H1 (cell line): ENCODE data around the gene TSN. TPM values are rescaled to one million over a fixed set of nuclear protein-coding genes. Genes with fewer than 3 reads are reported as not detected.

Experiments used
- CTCF ChIA-PET: fragments of 300-600 bp; sonication (Branson Sonifier 250); formaldehyde crosslinking; loops from one replicate; lab custom pipeline; 2021; ENCODE audit not compliant: partially characterized antibody; lab: Charles Lee
- POLR2A ChIA-PET: fragments of 300-600 bp; sonication (Branson Sonifier 250); formaldehyde crosslinking; loops from one replicate; lab custom pipeline; 2021; ENCODE audit warnings: inconsistent platforms; ENCODE audit not compliant: partially characterized antibody; lab: Charles Lee
- DNase-seq, 2 experiments: peaks; one replicate each; pipeline versions ENCODE4 v3.0.0 to v3.0.0-alpha.2; 2010 to 2022; ENCODE audit warnings: low spot score in 2 of 2, low read depth in 1 of 2, mixed read lengths in 1 of 2
- FAIRE-seq: peaks from 2 replicates; lab custom pipeline; 2011; peaks lifted over from hg19 to GRCh38; lab: Jason Lieb, UNC
- H2AFZ ChIP-seq: 2 replicates; pipeline ENCODE4 v1.8.1; 2012; ENCODE audit warnings: low read length, inconsistent platforms
- H2AK5ac ChIP-seq: 2 replicates; pipeline ENCODE4 v1.6.1; 2013; ENCODE audit warnings: low read depth, low read length
- H2BK120ac ChIP-seq: replicated peaks from 2 replicates; pipeline ENCODE3; 2013; ENCODE audit warnings: low read depth, low read length, inconsistent platforms
- H2BK12ac ChIP-seq: 2 replicates; pipeline ENCODE4 v1.6.1; 2013; ENCODE audit warnings: low read depth, low read length
- H2BK15ac ChIP-seq: 2 replicates; pipeline ENCODE4 v1.6.1; 2013; ENCODE audit warnings: low read length
- H2BK20ac ChIP-seq: 2 replicates; pipeline ENCODE4 v1.6.1; 2013; ENCODE audit warnings: low read length
- H2BK5ac ChIP-seq: 2 replicates; pipeline ENCODE4 v1.6.1; 2013; ENCODE audit warnings: low read depth, low read length
- H3K14ac ChIP-seq: 2 replicates; pipeline ENCODE4 v1.6.1; 2013; ENCODE audit warnings: inconsistent platforms; ENCODE audit not compliant: insufficient read length
- H3K18ac ChIP-seq: 2 replicates; pipeline ENCODE4 v1.6.1; 2013; ENCODE audit warnings: low read length; ENCODE audit errors: extremely low read depth
- H3K23ac ChIP-seq: 2 replicates; pipeline ENCODE4 v1.6.1; 2013; ENCODE audit warnings: inconsistent platforms; ENCODE audit not compliant: insufficient read length
- H3K23me2 ChIP-seq: 2 replicates; pipeline ENCODE4 v1.6.1; 2013; ENCODE audit warnings: low read depth, low read length
- H3K27ac ChIP-seq: 2 replicates; pipeline ENCODE4 v1.6.1; 2011; ENCODE audit warnings: low read depth, low read length, inconsistent platforms
- H3K27me3 ChIP-seq, 4 experiments: replicated peaks in 1 of 4; 1 replicate in 1 of 4; 2 replicates in 3 of 4; pipeline versions ENCODE4 v1.6.1 to v1.8.1; 2011 to 2013; ENCODE audit warnings: low read length in 3 of 4, mild to moderate bottlenecking in 3 of 4, inconsistent platforms in 2 of 4, mixed read lengths in 2 of 4, moderate library complexity in 1 of 4; ENCODE audit not compliant: control insufficient read depth in 3 of 4, insufficient read depth in 3 of 4; ENCODE audit errors: extremely low read depth in 1 of 4
- H3K36me3 ChIP-seq, 4 experiments: 2 replicates each; pipeline versions ENCODE4 v1.6.1 to v1.8.1; 2011 to 2013; ENCODE audit warnings: mild to moderate bottlenecking in 4 of 4, low read length in 3 of 4, moderate library complexity in 2 of 4, control low read depth in 1 of 4, inconsistent platforms in 1 of 4; ENCODE audit not compliant: insufficient read depth in 4 of 4, control insufficient read depth in 2 of 4
- H3K4ac ChIP-seq: replicated peaks from 2 replicates; pipeline ENCODE3; 2013; ENCODE audit warnings: low read length, low read depth, mixed read lengths, inconsistent platforms; ENCODE audit not compliant: insufficient read length
- H3K4me1 ChIP-seq, 4 experiments: replicated peaks in 1 of 4; 1 replicate in 1 of 4; 2 replicates in 3 of 4; pipeline versions ENCODE4 v1.6.1 to v1.8.1; 2011 to 2013; ENCODE audit warnings: low read length in 3 of 4, inconsistent platforms in 2 of 4, mixed read lengths in 1 of 4; ENCODE audit not compliant: insufficient read depth in 4 of 4, control insufficient read depth in 3 of 4
- H3K4me2 ChIP-seq, 2 experiments: 2 replicates each; pipeline versions ENCODE4 v1.6.1 to v1.8.1; 2011 to 2013; ENCODE audit warnings: low read depth in 2 of 2, low read length in 2 of 2, control low read depth in 1 of 2, inconsistent platforms in 1 of 2, mild to moderate bottlenecking in 1 of 2; ENCODE audit not compliant: insufficient read depth in 1 of 2
- H3K4me3 ChIP-seq, 4 experiments: fragments of 200-600, 300-600 bp in 1 of 4; sonication (generic), shearing (Covaris generic), sonication (Bioruptor Twin) in 1 of 4; 2 replicates each; pipeline versions ENCODE4 v1.5.1 to v1.8.1; 2011 to 2016; ENCODE audit warnings: low read length in 4 of 4, low read depth in 3 of 4, control low read depth in 2 of 4, inconsistent platforms in 2 of 4, mild to moderate bottlenecking in 2 of 4, mixed read lengths in 1 of 4, moderate library complexity in 1 of 4; ENCODE audit not compliant: insufficient read depth in 2 of 4; ENCODE audit errors: extremely low read depth in 1 of 4
- H3K56ac ChIP-seq: replicated peaks from 2 replicates; pipeline ENCODE3; 2013; ENCODE audit warnings: low read depth, mild to moderate bottlenecking, mixed read lengths, low read length, inconsistent platforms; ENCODE audit not compliant: insufficient read length
- H3K79me1 ChIP-seq: 2 replicates; pipeline ENCODE4 v1.6.1; 2013; ENCODE audit warnings: low read depth, low read length, control low read depth
- H3K79me2 ChIP-seq, 2 experiments: 2 replicates each; pipeline versions ENCODE4 v1.6.1 to v1.8.1; 2012 to 2013; ENCODE audit warnings: low read length in 2 of 2, mild to moderate bottlenecking in 2 of 2, inconsistent platforms in 1 of 2; ENCODE audit not compliant: insufficient read depth in 2 of 2, control insufficient read depth in 1 of 2
- H3K9ac ChIP-seq, 4 experiments: replicated peaks in 1 of 4; 1 replicate in 1 of 4; 2 replicates in 3 of 4; pipeline versions ENCODE4 v1.6.1 to v1.8.1; 2011 to 2013; ENCODE audit warnings: low read depth in 3 of 4, low read length in 3 of 4, control low read depth in 2 of 4, mild to moderate bottlenecking in 2 of 4, moderate library complexity in 2 of 4, inconsistent platforms in 1 of 4; ENCODE audit errors: extremely low read depth in 1 of 4
- H3K9me3 ChIP-seq, 2 experiments: 2 replicates each; pipeline versions ENCODE4 v1.6.1 to v1.8.1; 2012 to 2013; ENCODE audit warnings: mild to moderate bottlenecking in 2 of 2, moderate library complexity in 2 of 2, control low read depth in 1 of 2, inconsistent platforms in 1 of 2, low read depth in 1 of 2, low read length in 1 of 2, mixed read lengths in 1 of 2; ENCODE audit not compliant: insufficient read depth in 2 of 2
- H4K20me1 ChIP-seq, 2 experiments: replicated peaks in 1 of 2; 2 replicates each; pipeline versions ENCODE3 to v1.8.1; 2011 to 2013; ENCODE audit warnings: inconsistent platforms in 2 of 2, low read length in 2 of 2, mild to moderate bottlenecking in 1 of 2; ENCODE audit not compliant: insufficient read depth in 2 of 2, control insufficient read depth in 1 of 2
- H4K5ac ChIP-seq: 2 replicates; pipeline ENCODE4 v1.6.1; 2013; ENCODE audit warnings: low read length, low read depth, mixed read lengths, inconsistent platforms; ENCODE audit not compliant: insufficient read length
- H4K8ac ChIP-seq: 2 replicates; pipeline ENCODE4 v1.8.0; 2013; ENCODE audit warnings: mild to moderate bottlenecking, moderate library complexity, low read length, inconsistent platforms; ENCODE audit not compliant: insufficient read depth; ENCODE audit errors: extremely low read depth
- H4K91ac ChIP-seq: replicated peaks from 2 replicates; pipeline ENCODE3; 2013; ENCODE audit warnings: low read length, mixed read lengths, inconsistent platforms; ENCODE audit not compliant: insufficient read length
- CTCF ChIP-seq, 3 experiments: IDR thresholded peaks; 1 replicate in 2 of 3; 2 replicates in 1 of 3; pipeline versions ENCODE4 v1.5.1 to v1.6.1; 2011; ENCODE audit warnings: low read length in 3 of 3, mild to moderate bottlenecking in 3 of 3, inconsistent platforms in 2 of 3, low read depth in 1 of 3, moderate library complexity in 1 of 3; ENCODE audit not compliant: insufficient read depth in 1 of 3; ENCODE audit errors: control extremely low read depth in 1 of 3
- JUND ChIP-seq: IDR thresholded peaks from 2 replicates; pipeline ENCODE4 v1.6.1; 2011; ENCODE audit warnings: mild to moderate bottlenecking, improper control_type of control experiment, low read length
- POLR2A ChIP-seq, 2 experiments: IDR thresholded peaks; 1 replicate in 1 of 2; 2 replicates in 1 of 2; pipeline ENCODE4 v1.6.1; 2011; ENCODE audit warnings: low read depth in 2 of 2, low read length in 2 of 2, mild to moderate bottlenecking in 2 of 2; ENCODE audit errors: control extremely low read depth in 1 of 2
- WGBS, 2 experiments: shearing (Covaris generic) in 1 of 2; methylation state at CpG; one replicate each; pipeline versions ENCODE4 v1.1.6 to v1.1.7; 2013 to 2015; ENCODE audit warnings: low lambda C conversion rate in 2 of 2, mixed read lengths in 2 of 2, inconsistent platforms in 1 of 2, low coverage in 1 of 2, missing lambda C conversion rate in 1 of 2; ENCODE audit not compliant: insufficient replicate concordance in 2 of 2, insufficient coverage in 1 of 2, insufficient read length in 1 of 2; ENCODE audit errors: extremely low coverage in 1 of 2, missing lambda C conversion rate in 1 of 2; 5-methylcytosine and 5-hydroxymethylcytosine counted together
- polyA plus RNA-seq, 7 experiments: library from polyadenylated mRNA; depleted of rRNA in 3 of 7; stranded (reverse) in 5 of 7; unstranded in 2 of 7; fragments of >200 nt in 5 of 7; fragments of 200-250 nt in 2 of 7; gene quantifications; 1 replicate in 5 of 7; 2 replicates in 1 of 7; 4 replicates in 1 of 7; pipeline versions ENCODE4 v1.2.1 to v1.2.3, GENCODE V29; 2011 to 2013; ENCODE audit warnings: missing spikeins in 2 of 7, mixed read lengths in 2 of 7
- total RNA-seq: library from RNA; stranded (reverse); fragmentation: NEBNext Ultra II Directional; extraction: Animal tissue kit (Norgen Biotek cat#: 25700); gene quantifications from 2 replicates; pipeline ENCODE4 v1.2.1, GENCODE V29; 2021

The TSN gene
- total and polyA plus RNA-seq, 2 of the 8 experiments (the other 6 are each of a cell fraction or from before 2014, with no cell fraction given), result 44.4 to 96.1 TPM

- no peaks in the 10 kb centered on the region; a peak in 1 of 4 replicates for H3K79me2 ChIP-seq
- no peak overlapping the region for H4K8ac ChIP-seq
- FAIRE-seq (no peak), DNase-seq (no peak)
- H4K5ac ChIP-seq, result no peak overlapping the region
- no peak overlapping the region for H3K18ac ChIP-seq
- no peaks in the 10 kb centered on the region for H3K9me3 ChIP-seq
- H2AK5ac ChIP-seq, result no peak overlapping the region
- TF ChIP-seq CTCF (IDR thresholded peaks at IDR 0.05; ENCODE audit: control extremely low read depth in 1 of 3, insufficient read depth in 1 of 3, low read depth in 1 of 3, low read length in 3 of 3), result no peak
- peak; percentile 20 to 61; a peak in 2 of 3 replicates for TF ChIP-seq POLR2A (IDR thresholded peaks at IDR 0.05; ENCODE audit: control extremely low read depth in 1 of 2, low read depth in 2 of 2, low read length in 2 of 2)
- no peak for TF ChIP-seq JUND
- no peak overlapping the region for H2BK20ac ChIP-seq
- no peak overlapping the region for H2BK12ac ChIP-seq
- no peaks in the 10 kb centered on the region for H3K4me1 ChIP-seq
- H2AFZ ChIP-seq, result no peak overlapping the region
- WGBS, 2 experiments, result 91% methylated on average over 5 of the region's 5 CpGs; no CpG with 5 or more reads in 1 of the 2 experiments
- ChIA-PET CTCF (interaction anchor here (0.9 to 1.8 kb wide), 3 partner anchors 11 to 469 kb away, joined by 3 to 5 read pairs (median 4); no protein-coding TSS in a partner anchor), POLR2A (interaction anchor here (0.6 to 2.1 kb wide), 7 partner anchors 12 to 1078 kb away, joined by 3 to 16 read pairs (median 4); partner anchors contain the start of gene TSN)
- H3K56ac ChIP-seq, result no peak overlapping the region
- H2BK15ac ChIP-seq, result no peak overlapping the region
- no peak overlapping the region for H3K4ac ChIP-seq
- H2BK5ac ChIP-seq, result no peak overlapping the region
- H3K14ac ChIP-seq, result no peak overlapping the region
- H4K20me1 ChIP-seq, result peaks cover 0 to 2% of the 10 kb centered on the region in 2 experiments
- no peak overlapping the region for H3K9ac ChIP-seq
- no peaks in the 10 kb centered on the region for H3K27me3 ChIP-seq
- H3K27ac ChIP-seq, result no peak overlapping the region
- H3K36me3 ChIP-seq, result peaks cover 21 to 57% (median 39%) of the 10 kb centered on the region in 4 experiments
- no peak overlapping the region for H3K4me3 ChIP-seq
- H3K4me2 ChIP-seq, result no peak overlapping the region
- no peak overlapping the region for H4K91ac ChIP-seq
- no peaks in the 10 kb centered on the region; the same call in 1 of the 2 replicates for H3K23me2 ChIP-seq
- H3K79me1 ChIP-seq, result no peaks in the 10 kb centered on the region
- no peak overlapping the region for H3K23ac ChIP-seq
- H2BK120ac ChIP-seq, result no peak overlapping the region
These were observed 12.8 kb downstream of the TSN start for GRCh38 chr2:121768143-121768755.
